22Rv1 (cell line): ENCODE results near the gene NXPH3.

Experiments used
- H3K27ac ChIP-seq: fragments of 450-650 bp; 2 replicates; pipeline ENCODE4 v1.5.1; 2017
- CTCF ChIP-seq: fragments of 450-650 bp; IDR thresholded peaks from 2 replicates; pipeline ENCODE4 v1.5.1; 2017; ENCODE audit warnings: mild to moderate bottlenecking
- ZFX ChIP-seq: fragments of 450-650 bp; IDR thresholded peaks from 2 replicates; pipeline ENCODE4 v1.6.1; 2017; ENCODE audit warnings: antibody characterized with exemption, borderline replicate concordance

Gene NXPH3

DNA sequence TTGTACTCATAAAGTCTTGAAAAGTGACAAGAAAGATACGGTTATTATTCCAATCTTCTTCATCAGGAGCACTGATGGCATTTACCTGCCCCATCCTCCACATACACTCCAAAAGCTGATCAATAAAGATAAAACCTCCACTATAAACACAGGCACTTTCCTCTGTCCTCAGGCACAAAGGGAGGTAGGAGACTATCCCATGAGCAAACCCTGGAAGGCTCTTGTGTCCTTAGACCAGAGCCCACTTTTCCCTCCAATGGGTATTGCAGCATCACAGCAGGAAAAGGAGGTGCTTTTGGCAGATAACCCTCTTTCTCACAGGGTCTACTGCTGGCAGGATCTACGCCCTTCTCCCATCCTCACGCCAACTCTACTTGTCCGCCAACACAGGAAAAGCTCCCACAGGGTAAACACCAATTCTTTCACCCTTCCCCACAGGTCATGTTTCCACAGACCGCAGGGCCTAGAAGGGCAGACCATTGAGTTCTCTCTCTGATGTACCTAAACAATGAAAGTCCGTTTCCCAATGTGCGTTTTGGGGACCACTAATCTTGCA is 28.7 kb downstream of the NXPH3 start:
- H3K27ac ChIP-seq, result no peak overlapping the region
- TF ChIP-seq CTCF (no peak), ZFX (no peak)

DNA sequence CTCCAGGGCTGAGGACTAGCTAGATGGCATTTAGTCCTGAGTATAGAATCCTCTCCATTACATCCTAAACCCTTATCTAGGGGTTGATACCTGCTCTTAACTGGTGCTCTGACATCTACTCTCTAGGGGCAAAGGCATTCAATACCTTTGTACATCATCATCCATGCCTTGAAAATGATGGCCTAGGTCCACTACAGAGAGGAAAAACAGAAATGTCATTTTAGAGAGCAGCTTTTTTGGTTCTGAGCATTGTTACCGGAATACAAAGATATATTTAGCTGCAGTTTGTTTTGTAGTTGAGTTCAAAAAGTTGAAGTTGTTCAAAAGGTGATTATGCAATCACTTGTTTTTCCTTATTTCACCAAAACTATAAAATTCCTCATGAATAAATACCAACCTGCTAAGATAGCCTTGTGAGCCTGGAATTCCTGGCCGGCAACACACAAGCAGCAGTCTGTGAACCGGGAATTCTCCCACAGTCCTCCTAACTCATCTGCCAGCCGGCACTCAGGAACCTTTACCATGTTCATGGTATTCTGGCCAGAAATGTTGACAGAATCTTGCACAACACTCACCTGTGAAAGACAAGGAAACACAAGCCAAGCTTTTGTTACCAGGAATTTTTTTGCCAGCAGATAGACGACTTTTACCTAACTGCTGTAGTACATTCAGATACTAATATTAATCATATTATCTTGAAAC is 35.4 kb downstream of the NXPH3 start:
- TF ChIP-seq CTCF (no peak), ZFX (no peak)
- H3K27ac ChIP-seq, result no peak overlapping the region

DNA sequence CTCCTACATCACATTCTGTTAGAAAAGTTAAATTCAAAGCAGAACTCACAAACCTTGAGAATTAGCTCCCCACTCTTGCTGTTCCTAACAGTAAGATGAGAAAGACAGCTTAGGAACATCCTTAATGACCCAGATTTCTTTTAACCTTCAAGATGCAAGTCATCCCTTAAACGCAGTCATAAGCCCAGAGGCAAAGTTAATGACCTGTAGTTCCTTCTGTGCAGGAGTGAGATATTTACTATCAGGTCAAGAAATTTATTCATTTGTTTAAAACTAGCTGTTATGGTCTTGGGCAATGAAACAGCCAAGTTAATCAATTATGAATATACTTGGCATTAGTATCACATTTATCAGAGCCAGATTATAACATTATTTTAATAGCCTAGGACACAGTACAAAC is 37.1 kb downstream of the NXPH3 start:
- TF ChIP-seq ZFX (no peak), CTCF (no peak)
- no peak overlapping the region for H3K27ac ChIP-seq

GRCh38 chr17:49613182-49613800 is 37.6 kb downstream of the NXPH3 start:
- no peak overlapping the region for H3K27ac ChIP-seq
- TF ChIP-seq CTCF (no peak), ZFX (no peak)

- no peak for TF ChIP-seq CTCF
- TF ChIP-seq ZFX, result no peak
- no peak overlapping the region for H3K27ac ChIP-seq
These were observed 40.4 kb downstream of the NXPH3 start for GRCh38 chr17:49616086-49616485.

GRCh38 chr17:49616601-49617131 is 41.0 kb downstream of the NXPH3 start:
- no peak overlapping the region for H3K27ac ChIP-seq
- no peak for TF ChIP-seq ZFX
- TF ChIP-seq CTCF, result no peak
